GM12892 (cell line): ENCODE data around the gene ATF5.

Experiments used
- POLR2A ChIP-seq: IDR thresholded peaks from 2 replicates; pipeline ENCODE4 v1.6.1; 2011; ENCODE audit warnings: low read depth, low read length, control low read depth
- POLR2AphosphoS5 ChIP-seq: IDR thresholded peaks from 2 replicates; pipeline ENCODE4 v1.6.1; 2011; ENCODE audit warnings: low read depth, low read length, control low read depth

GRCh38 chr19:49933643-49934042, 4.6 kb downstream of the ATF5 start:
- TF ChIP-seq POLR2A = peak; percentile 87
- peak; percentile 92 for TF ChIP-seq POLR2AphosphoS5
